HG03565 (cell line): ENCODE results near the gene S100A6.

ENCODE experiments used
- ATAC-seq: cut with Tn5 transposase; IDR thresholded peaks from one replicate; pipeline ENCODE4 v1.9.1; 2021; ENCODE audit warnings: mild to moderate bottlenecking, moderate library complexity; ENCODE audit not compliant: unreplicated experiment

S100A6 gene

DNA sequence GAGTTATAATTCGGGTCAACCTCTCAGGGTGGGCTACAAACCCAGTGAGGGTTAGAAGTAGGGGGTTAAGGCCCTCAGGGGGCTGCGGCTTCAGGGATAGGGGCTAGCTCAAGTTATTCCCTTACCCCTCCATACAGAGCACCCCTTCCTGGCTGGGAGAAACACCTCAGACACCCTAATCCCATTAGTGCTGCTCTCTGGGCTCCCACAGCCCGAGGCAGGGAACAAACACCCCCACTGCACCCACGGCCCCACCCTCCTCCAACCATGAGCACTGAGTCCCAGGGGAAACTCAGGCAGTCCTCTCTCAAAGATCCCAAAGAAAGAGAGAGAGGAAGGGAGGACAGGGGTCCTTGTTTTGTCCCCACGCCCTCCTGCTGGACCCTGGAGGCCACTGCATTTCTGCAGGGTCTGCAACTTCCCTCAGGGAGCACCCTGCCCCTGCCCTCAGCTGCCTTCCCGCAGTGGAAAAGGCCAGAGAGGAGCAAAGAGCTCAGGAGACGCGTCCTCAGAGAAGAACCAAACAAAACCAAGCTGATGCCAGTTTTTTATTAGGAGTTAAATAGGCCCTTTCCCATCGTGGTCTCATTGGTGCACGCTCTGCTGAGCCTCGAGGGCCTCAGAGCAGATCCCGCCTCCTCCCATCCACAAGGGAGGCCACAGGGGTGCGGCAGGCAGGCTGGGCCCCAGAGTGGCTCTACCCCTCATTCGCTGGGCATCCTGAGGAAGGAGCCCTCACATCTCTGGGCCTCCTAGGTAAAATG lies 11.2 kb upstream of the S100A6 start:
- ATAC-seq = no peak

DNA sequence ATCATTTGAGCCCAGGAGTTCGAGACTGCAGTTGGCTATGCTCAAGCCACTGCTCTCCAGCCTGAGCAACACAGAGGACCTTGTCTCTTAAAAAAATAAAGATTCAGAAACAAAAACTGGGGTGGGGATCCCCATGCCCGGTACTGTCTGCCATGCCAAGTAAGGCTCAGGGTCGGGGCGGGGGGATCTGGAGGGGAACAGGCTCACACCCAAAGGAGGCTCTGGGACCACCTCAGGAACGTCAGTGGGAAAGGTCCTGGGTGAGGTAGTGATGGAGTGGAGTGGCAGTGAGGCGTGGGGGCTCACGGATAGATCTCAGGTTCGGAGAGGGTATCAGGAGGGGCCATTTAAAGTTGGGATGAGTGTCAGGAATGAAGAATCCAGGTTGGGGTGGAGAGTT lies 10.6 kb upstream of the S100A6 start:
- no peak for ATAC-seq

DNA sequence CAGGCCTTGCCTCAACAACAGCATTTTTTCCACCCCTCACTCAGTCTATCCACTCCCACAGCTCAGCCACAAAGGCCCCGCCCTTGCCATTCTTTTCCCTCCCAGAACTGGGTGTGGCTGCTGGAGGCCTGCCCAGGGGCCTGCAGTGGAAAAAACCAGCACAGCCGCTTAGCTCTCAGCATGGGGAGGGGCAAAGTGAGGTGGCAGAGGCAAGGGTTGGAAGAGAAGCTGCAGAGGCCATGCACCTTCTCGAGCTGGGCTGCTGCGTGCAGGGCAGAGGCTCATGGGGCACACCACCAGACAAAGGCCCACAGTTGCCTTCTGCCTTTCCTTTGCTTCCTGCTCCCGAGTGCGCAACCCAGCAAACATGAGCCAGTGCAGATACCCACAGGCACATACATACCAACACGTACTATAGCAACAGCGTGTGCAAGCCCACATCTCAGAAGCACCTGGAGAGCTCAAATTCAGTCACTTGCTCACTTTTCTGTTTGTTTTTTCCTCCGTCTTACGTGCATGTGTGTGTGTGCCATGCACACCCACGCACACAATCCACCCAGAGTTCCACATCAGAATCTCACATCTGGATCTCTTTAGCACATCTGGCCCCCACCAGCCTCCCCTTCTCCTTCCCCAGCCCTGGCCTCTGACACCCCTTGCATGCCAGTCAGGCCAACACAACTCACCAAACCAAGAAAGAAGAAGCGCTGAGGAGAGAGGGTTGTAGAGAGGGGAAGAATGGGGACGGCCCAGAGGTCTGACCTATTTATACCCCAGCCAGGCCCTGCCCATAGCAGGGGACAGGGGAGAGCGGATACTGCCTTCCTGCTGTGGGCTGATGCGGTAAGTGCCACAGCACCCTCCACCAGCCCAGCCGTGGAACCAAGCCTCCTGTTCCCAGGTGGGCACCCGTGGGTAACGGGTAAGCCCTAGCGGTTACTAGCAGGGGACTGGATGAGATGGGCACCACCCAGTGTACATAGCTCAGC lies 9.6 kb upstream of the S100A6 start, which contains the start of gene S100A4:
TSS of gene S100A4 (minus strand) at position 740 of the 989 bp plus-strand sequence. CDS start 1,012 bp downstream, outside the sequence.
- ATAC-seq = no peak

DNA sequence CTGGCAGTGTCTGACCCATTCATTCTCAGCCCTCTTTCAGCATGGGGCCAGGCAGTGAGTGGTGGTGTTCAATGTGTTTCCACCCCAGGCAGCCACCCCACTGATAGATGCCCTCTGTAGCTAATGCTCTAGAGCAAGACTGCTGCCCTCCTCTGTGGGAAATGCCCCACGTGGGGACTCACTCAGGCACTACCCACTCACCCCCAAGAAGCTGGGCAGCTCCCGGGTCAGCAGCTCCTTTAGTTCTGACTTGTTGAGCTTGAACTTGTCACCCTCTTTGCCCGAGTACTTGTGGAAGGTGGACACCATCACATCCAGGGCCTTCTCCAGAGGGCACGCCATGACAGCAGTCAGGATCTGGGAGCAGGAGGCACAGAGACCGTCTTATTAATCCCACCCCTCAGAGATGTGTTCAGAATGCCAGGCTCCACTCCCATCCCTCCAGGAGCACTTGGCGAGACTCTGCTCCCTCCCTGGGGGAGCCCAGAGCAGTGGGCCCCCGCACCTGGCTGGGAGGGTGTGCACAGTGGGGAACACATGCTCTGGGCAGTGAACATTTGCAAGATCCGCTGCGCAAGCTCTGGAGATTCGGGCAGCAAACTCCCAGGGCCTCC lies 8.8 kb upstream of the S100A6 start:
- ATAC-seq = no peak

DNA sequence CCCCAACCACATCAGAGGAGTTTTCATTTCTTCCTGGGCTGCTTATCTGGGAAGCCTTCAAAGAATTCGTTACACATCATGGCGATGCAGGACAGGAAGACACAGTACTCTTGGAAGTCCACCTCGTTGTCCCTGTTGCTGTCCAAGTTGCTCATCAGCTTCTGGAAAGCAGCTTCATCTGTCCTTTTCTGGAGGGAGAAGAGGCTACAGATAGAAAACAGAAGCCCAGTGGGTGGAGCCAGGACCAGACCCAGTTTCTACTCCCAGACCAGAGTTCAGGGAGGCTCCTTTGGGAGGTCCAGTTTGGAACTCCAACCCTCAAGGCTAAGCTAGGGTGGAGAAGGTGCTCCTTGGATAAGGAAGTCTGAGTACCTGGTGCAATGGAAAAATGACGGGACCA lies 7.9 kb upstream of the S100A6 start:
- ATAC-seq = no peak

DNA sequence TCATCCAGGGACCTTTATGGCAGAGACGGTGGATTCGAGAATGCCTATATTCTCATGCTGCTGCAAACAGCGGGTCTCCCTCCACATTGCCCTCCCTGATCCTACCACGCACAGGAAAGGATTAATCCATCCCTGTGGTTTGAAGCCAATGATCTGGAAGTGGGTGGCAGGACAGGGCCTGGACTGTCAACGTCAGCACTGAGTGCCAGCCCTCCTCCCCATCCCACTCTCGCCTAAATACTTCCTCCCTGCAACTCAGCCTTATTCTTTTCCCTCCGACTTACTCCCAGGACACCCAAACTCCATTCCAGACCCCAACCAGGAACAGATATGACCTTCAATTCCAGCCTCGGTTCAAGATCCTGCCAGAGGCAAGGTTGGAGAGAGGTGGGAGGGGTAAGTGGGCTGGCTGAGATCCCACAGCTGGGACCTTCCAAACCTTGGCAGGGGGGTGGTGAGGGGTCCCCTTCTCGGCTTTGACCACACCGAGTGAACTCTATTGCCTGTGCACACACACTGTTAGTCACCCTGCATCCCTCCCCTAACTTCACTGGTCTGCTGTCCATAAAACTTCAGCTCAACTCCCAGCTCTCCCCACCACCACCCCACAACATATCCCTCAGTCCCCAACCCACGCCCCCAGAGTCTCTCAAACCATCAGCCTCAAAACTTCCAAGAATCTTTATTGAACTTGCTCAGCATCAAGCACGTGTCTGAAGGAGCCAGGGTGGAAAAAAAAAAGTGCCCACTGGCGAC lies 7.3 kb upstream of the S100A6 start:
- no peak for ATAC-seq

DNA sequence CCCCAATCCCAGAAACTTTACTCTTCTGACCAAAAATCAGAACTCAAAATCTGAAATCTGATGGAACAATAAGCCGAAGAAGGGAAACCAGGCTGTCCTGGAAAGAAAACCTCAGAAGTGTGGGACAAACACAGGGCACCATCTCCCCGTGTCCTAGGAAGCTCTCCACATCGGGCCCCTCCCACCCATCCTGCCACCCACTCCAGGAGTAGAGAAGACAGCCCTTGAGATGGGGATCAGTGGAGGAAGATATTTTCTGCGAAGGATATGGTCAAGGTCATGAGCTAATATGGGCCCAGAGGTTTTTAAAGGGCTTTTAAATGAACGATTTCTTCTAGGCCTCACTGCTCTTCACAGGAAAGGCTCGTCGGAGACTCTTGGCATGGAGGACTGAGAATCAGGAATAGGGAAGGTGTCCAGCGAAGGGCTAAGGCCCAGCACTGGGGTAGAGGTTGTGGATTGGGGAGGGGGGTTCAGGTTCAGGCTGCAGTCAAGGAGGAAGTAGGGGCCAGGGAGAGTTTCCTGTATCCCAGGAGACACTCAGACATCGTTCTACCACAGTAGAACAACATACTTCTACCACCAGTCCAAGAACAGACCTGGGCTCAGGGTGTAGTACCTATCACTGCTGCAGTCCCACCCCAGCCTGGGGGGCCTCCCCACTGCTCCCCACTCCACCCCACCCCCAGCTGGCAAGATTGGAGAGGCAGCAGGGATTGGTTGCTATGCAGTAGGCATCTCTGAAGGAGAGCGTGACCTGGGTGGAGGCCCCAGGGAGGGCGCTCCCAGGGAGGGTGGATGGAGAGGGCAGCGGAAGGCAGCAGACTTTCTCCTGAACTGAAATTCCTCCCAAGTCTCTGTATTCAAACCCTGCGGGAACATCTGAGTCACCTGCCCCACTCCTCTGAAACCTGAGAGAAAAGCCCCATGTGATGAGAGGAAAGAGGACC lies 6.1 kb upstream of the S100A6 start:
- no peak for ATAC-seq

DNA sequence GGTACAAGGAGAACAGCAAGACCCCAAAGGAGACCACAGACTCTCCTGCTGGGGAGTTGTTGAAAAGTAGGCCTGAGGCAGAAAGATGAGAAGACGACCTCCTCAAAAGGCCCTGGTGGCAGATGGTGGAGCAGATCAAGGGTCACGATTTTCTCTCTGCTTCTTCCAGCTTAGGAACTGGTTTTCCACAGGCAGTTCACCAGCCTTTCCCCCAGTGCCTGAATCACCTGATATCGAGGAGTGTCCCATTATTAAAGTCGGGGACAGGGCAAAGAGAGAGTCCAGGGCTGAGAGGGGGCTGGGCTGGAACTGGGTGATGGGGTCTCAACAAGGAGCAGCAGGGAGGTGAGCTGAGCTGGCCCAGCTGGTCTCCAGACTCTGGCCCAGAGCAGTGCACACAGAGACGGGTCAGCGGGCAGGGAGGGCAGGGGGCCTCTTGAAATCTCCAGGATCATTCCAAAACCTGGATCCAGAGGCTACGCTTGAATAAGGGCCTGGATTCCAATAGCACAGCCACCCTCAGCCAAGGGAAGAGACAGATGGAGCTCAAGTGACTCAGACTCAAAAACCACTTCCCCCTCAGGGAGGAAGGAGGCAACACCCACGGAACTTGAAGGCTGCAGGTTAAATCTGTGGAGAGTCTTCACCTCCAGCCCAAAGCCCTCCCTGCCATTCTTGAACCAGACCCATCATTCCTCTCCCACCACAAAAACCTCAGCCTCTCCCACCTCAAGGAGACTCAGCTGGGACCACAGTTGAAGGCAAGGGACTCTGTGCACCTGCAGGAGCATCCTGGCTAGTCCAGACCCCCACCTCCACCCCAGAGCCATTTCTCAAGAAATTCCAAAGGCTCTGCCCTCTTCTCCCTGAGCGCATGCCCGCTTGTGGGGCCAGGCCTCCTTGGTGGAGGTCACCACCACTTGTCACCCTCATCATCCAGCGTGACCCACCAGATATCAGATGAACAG lies 4.9 kb upstream of the S100A6 start, which contains the start of gene S100A5:
TSS of gene S100A5 (minus strand) at position 541 of the 968 bp plus-strand sequence. CDS start 743 bp downstream, outside the sequence.
- ATAC-seq = no peak

DNA sequence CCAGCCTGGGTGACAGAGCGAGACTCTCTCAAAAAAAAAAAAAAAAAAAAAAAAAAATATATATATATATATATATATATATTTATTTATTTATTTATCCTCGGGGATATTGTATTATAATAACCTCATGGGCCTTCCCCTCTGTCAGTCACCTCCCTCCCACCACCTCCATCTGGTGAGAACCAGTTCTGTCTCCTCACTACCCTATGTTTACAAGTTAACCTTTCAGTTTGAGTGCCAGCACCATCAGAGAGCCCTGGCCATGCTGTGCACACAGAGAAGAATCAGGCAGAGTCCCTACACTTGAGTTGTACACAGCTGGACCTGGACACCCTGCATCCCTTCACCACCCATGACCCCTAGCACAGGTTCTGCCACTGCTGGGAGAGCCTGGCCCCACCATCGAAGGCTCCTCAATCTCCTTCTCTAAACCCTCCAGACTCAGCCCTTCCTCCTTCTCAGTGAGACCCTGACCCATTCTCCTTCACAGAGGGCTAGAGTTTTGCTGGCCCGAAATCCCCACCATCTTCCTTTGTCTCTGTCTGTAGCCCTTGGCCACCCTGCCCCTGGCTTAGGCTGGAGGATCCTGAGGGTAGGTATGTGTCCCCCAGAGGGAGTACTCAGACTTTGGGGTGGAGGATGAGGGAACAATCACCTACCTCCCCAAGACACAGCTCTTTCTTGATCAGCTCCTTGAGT lies 3.8 kb upstream of the S100A6 start:
- ATAC-seq = no peak

DNA sequence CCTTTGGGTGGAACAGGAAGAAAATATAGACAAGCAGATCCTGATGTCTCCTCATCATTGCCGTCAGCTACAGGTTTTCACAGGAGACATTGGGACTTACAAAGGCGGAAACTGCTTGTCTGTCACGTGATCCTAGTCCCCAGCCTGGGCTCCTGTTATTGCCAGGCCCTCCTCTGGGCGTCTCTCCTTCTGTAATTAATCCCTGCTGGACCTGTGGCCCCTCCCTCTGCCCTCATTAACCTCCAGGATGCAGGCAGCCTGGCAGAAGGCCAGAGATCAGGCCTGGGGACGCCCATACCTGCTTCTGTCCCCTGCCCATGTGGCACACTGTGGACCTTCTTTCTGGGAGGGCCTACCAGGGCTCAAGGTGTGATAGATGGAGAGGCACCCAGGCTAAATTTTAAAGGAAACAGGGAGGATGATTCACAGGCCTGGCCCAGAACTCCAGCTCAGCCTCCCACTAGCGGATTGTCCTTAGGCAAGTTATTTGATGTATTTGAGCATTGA lies 2.6 kb upstream of the S100A6 start:
- no peak for ATAC-seq

DNA sequence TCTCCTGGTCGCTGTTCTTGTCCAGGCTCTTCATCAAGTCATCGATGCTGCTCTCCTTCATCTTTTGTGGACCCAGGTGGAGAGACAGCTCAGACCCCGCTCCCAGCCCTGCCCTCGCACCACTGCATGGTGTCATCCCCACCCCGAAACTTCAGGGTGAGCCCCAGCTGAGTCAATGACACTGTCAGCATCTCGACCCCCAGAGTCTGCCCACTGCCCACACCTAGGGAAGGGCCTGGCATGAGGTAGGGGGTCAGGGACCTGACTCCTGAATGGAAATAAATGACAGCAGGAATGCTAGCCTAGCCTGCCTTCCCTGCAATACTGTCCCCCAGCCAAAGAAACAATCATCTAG lies 1.6 kb upstream of the S100A6 start:
- ATAC-seq = no peak

DNA sequence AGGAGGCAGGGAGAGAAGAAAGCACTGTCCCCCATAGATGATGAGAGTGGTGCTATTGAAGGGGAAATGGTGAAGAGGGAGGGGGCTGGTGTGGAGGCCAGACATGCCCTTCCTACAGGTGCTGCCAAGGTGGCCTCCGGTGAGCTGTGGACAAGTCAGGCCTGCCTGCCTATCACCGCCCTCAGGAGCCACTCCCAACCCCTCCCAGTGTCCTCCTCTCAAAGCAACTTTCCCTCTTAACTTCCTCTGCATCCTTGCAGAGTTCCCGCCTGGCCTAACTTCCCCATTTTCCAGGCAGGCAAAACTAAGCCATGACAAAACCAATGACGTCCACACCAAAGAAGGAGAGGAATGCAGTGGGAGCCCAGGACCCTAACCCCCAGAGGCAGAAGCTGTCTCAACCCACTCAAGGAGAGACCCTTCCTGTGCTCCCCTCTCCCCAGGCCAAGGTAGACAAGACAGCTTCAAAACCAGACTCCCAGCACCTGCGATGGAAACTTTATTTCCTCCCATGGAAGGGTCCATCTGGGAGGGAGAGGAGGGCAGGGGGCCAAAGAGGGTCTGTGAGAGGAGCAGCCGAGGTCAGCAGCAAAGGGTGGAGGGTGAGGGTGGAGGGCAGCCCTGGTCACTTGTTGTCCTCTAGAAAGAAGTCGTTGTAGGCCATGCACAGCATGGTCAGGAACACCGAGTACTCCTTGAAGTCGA lies 1.0 kb upstream of the S100A6 start:
- ATAC-seq = no peak

DNA sequence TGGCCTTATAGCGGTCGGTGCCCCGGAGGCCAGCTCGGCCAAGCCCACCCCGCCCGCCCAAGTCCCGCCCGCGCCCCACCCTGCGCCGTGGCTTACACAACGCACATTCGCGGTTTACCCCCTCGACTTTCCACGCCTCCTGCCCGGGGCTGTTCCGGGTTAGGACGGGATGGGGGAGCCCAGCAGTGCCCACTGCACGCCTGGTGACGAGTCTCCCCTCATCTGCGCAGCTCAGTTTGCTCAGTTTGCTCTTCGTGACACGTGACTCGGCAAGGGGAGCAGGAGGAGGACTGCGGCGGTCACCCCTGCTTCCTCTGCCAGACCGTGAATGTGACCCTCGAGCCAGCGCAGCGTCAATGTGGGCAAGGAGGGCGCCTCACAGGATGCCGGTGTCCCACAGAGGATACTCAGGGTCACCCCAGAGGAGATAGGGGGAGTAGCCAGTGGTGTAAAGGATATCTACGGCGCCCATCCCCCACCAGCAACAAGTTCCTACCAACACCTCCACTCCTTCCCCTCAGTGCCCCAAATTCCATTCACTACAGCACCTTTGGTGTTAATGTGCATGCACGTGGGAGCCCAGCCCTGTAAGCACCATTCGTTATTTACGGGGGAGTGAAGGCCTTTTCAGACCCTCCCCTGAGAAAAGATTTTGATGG lies 350 bp upstream of the S100A6 start:
- ATAC-seq = no peak

DNA sequence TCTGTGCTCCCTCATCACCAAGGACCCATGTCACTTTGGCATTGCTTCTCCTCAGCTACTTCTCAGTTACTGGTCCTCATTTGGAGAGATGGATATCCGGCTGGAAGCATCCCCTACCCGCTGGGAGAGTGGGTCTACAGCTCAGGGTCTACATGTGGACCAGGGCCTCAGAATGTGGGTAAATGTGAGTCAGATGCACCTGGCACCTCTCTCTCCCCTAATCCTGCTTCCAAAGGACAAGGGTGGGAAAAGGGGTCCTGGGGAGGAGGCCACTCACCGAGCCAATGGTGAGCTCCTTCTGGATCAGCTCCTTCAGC lies 908 bp downstream of the S100A6 start:
- ATAC-seq = no peak

DNA sequence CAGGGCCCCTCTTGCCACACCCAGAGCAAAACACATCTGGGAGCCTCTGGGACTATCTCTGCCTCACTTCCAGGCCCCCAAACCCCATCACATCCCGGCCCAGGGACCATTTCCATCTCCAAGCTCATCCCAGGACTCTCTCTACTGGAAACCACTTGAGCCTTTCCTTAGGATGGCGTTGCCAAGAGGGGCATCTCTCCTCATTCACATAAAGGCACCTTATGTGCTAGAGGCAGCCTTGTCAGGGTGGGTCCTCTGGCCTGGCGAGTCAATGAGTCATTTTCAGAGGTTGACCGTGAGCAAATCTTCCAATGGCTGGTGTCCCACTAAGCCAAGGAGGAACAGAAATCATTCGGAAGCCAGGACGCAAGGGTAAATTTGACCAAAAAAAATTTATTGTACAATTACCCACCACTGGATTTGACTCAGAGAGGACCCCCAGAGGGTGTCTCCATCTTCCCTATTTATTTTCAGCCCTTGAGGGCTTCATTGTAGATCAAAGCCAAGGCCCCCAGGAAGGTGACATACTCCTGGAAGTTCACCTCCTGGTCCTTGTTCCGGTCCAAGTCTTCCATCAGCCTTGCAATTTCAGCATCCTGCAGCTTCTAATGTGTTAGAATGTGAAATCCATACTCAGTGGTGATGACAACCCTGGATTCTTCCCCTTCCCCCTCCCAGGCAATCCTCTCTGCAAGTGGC lies 1.4 kb downstream of the S100A6 start:
- no peak for ATAC-seq

DNA sequence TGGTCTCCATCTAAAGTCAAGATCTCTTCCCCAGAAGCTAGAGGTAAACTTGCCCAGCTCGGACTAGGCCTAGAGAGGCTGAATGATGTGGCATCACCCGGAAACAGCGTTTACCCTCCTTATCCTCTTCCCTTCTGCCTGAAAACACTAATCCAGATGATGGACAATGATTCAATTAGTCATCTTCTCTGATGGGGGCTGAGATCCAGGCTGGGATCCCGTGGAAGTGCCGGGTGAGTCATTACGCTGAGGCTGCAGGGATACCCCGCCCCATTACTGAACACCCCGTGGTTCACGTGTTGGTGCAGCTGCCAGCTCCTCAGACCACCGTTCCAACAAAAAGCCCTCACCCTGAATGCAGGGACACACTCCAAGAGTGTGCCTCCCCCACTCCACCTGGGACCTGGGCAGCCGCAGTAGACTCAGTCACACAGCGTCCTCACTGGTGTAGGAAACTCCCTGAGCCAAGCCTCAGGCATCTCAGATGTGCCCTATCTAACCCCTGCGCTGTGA lies 2.0 kb downstream of the S100A6 start:
- no peak for ATAC-seq
